ENCODE measurements around the gene TNIP1. TPM values are rescaled to one million over a fixed set of nuclear protein-coding genes. Genes with fewer than 3 reads are reported as not detected.

Gene TNIP1
- total and polyA plus RNA-seq, 8 donors = 45.1 to 136 (median 104) TPM

DNA sequence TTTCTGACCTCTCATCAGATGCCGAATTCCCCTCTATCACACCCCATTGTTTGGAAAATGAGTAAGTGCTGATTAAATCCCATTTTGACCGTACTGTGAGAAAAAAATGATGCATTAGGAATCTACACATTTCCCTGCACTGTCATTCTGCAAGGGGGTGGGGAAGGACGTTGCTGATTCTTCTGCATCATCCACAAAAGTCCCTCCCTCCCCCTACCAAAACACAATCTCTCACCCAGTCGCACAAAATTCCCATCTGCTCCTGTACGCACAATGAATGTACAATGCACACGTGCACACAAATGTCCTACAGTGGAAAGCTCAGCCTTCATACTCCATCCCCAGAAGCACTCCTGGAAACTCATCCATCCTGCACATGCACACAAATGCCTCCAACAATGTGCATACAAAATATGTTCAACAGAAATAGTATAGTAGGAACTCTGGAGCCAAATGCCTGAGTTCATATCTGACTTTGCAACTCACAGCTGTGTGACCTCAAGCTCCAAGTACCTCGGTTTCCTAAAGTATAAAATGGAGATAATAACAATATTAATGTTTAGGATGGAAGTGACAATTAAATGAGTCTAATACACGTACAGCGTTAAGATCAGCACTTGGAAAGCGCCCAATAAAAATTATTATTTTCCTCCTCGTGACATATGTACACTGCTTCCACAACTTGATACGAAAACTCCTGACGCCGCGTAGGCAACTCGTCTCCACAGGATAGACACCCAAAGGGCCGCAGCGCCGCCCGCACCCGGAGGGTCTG lies 809 bp downstream of the TNIP1 start:
- intact Hi-C loops (cut with DNase I; ENCODE audit: low total_unique reads) = no loop called here
- TF ChIP-seq, protein P1, sequence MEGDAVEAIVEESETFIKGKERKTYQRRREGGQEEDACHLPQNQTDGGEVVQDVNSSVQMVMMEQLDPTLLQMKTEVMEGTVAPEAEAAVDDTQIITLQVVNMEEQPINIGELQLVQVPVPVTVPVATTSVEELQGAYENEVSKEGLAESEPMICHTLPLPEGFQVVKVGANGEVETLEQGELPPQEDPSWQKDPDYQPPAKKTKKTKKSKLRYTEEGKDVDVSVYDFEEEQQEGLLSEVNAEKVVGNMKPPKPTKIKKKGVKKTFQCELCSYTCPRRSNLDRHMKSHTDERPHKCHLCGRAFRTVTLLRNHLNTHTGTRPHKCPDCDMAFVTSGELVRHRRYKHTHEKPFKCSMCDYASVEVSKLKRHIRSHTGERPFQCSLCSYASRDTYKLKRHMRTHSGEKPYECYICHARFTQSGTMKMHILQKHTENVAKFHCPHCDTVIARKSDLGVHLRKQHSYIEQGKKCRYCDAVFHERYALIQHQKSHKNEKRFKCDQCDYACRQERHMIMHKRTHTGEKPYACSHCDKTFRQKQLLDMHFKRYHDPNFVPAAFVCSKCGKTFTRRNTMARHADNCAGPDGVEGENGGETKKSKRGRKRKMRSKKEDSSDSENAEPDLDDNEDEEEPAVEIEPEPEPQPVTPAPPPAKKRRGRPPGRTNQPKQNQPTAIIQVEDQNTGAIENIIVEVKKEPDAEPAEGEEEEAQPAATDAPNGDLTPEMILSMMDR (IDR thresholded peaks at IDR 0.05) = no peak
- no peak for TF ChIP-seq POLR2AphosphoS5 (IDR thresholded peaks at IDR 0.05)
- TF ChIP-seq POLR2A (IDR thresholded peaks at IDR 0.05) = no peak

DNA sequence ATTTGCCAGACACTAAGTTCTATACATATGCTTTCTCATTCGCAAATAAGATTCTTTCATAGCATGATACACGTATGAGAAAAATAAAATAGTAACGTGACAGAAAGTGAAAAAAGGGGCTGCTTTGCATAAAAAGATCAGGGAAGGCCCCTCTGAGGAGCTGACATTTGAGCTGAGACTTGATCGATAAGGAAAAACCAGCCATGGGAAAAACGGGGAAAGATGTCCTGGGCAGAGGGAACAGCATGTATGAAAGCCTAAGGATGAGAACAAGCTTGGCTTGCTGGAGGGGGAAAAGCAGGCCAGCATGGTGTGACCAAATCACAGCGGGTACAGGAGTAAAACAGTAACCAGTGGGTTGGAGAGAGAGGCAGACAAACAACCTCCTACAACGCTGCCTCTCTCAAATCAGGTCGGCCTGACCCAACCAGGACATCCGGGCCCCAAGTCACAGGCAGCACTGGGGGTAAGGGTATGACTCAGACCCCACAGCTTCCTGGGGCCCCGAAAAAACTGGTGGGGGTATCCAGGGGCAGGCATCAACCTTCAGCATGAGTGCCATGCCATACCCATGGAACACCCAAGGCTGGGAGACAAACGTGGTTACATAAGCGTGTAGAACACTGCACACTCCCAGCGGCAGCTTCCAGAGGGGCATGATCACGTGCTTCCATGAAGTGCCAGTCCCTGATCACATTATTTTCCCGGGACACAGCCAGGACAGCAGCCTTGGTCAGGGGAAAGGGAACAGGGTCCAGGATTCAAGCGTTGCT lies 2.2 kb downstream of the TNIP1 start:
- Histone ChIP-seq H3K4me3 (peak overlapping the region in 2 of 4 donors; percentile 10 to 80), H3K4me1 (peaks cover 53 to 81% (median 72%) of the 10 kb centered on the region in 4 donors), H3K27ac (peak overlapping the region; percentile 2 to 99 (median 37)), H3K27me3 (no peaks in the 10 kb centered on the region), H3K36me3 (peaks cover 0 to 19% (median 6%) of the 10 kb centered on the region in 4 donors), H3K9me3 (no peaks in the 10 kb centered on the region)
- intact Hi-C loops (cut with DNase I; ENCODE audit: low total_unique reads) = no loop called here
- DNase-seq = no peak
- TF ChIP-seq POLR2AphosphoS5 (IDR thresholded peaks at IDR 0.05) (no peak), POLR2A (IDR thresholded peaks at IDR 0.05) (no peak), EP300 (IDR thresholded peaks at IDR 0.05) (no peak)
- TF ChIP-seq, protein P1 (IDR thresholded peaks at IDR 0.05) = no peak
- WGBS, 5 donors = 68 to 76% (median 71%) methylated on average over 16 of the region's 16 CpGs

More for the DNA sequence above, 809 bp downstream of the TNIP1 start:
- H3K9me3 ChIP-seq = no peaks in the 10 kb centered on the region
- H3K27ac ChIP-seq = peak overlapping the region; percentile 96 to 99 (median 98)
- peaks cover 57 to 85% (median 75%) of the 10 kb centered on the region in 4 donors for H3K4me1 ChIP-seq
- H3K27me3 ChIP-seq = no peaks in the 10 kb centered on the region
- no peak for DNase-seq
- H3K4me3 ChIP-seq = peak overlapping the region; percentile 79 to 95 (median 80)
- peaks cover 0 to 19% (median 6%) of the 10 kb centered on the region in 4 donors for H3K36me3 ChIP-seq
- 2 to 3% (median 2%) methylated on average over 21 of the region's 21 CpGs for WGBS, 5 donors

DNA sequence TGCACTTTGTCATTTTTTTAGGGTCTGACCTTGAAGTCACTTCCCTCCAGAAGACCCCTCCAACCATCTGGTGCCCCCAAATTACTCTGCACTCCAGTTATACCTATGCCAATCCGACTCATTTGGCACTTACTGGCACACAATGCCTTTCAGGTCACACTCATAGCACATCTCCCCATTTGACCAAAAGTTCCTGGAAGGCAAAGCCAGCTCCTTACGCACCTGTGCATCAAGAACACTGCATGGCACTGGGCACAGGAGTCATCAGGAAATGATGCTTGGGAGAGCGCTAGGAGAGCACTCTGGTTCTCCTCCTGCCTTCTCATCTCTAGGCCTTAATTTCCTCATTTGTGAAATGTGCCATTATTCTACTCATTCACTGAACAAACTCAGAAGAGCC lies 2.9 kb downstream of the TNIP1 start:
- H3K36me3 ChIP-seq = peaks cover 0 to 19% (median 6%) of the 10 kb centered on the region in 4 donors
- peak overlapping the region in 1 of 4 donors; percentile 80 for H3K4me3 ChIP-seq
- 81 to 93% (median 83%) methylated on average over 3 of the region's 3 CpGs for WGBS, 5 donors
- TF ChIP-seq, protein P1 (IDR thresholded peaks at IDR 0.05) = no peak
- TF ChIP-seq POLR2A (IDR thresholded peaks at IDR 0.05) = no peak
- TF ChIP-seq EP300 (IDR thresholded peaks at IDR 0.05) = no peak
- TF ChIP-seq POLR2AphosphoS5 (IDR thresholded peaks at IDR 0.05) = no peak
- no peak for DNase-seq
- H3K4me1 ChIP-seq = peaks cover 47 to 76% (median 68%) of the 10 kb centered on the region in 4 donors
- peak overlapping the region in 4 of 5 donors; percentile 2 to 99 (median 15) for H3K27ac ChIP-seq
- H3K9me3 ChIP-seq = no peaks in the 10 kb centered on the region
- no peaks in the 10 kb centered on the region for H3K27me3 ChIP-seq
- intact Hi-C loops (cut with DNase I; ENCODE audit: low total_unique reads) = no loop called here

DNA sequence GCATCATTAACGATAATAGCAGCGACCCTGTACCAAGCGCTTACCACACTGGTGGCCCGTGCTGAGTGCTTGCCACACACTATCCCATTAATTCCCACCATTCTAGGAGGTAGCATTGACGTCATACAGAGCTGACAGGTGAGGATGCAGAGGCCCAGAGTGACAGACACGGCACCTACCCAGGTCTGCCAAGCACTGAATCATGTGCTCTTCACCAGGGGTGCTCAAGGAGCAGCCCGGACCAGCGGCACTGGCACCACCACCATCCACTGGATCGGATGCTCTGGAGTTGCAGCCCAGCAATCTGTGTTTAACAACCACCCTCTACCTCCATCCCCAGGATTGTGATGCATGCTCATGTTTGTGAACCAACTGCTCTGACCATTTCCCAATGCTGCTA lies 3.4 kb downstream of the TNIP1 start:
- TF ChIP-seq POLR2A (IDR thresholded peaks at IDR 0.05) (no peak), EP300 (IDR thresholded peaks at IDR 0.05) (no peak), POLR2AphosphoS5 (IDR thresholded peaks at IDR 0.05) (no peak)
- TF ChIP-seq, protein P1 (IDR thresholded peaks at IDR 0.05) = no peak
- DNase-seq = no peak
- intact Hi-C loops (cut with DNase I; ENCODE audit: low total_unique reads) = no loop called here
- H3K27ac ChIP-seq = peak overlapping the region in 2 of 5 donors; percentile 24 to 28
- H3K36me3 ChIP-seq = peaks cover 0 to 19% (median 6%) of the 10 kb centered on the region in 4 donors
- H3K4me1 ChIP-seq = peaks cover 49 to 76% (median 68%) of the 10 kb centered on the region in 4 donors
- H3K9me3 ChIP-seq = no peaks in the 10 kb centered on the region
- H3K27me3 ChIP-seq = no peaks in the 10 kb centered on the region
- WGBS, 5 donors = 92 to 95% (median 94%) methylated on average over 7 to 9 of the region's 9 CpGs
- peak overlapping the region in 1 of 4 donors; percentile 80 for H3K4me3 ChIP-seq

Data from stomach (tissue), 9 donors.